Fibroblast of skin of left quadriceps (primary cell): ENCODE data around the gene MYRFL.
"Not testable (repeated sequence)": the region's sequence is repeated elsewhere in the genome, so short reads cannot be mapped to it uniquely, and the experiment has no call there.

Experiments
- DNase-seq, 2 experiments: peaks; one replicate each; pipeline ENCODE4 v3.0.0-alpha.2; 2013; ENCODE audit warnings: low read depth in 2 of 2

MYRFL gene

DNA sequence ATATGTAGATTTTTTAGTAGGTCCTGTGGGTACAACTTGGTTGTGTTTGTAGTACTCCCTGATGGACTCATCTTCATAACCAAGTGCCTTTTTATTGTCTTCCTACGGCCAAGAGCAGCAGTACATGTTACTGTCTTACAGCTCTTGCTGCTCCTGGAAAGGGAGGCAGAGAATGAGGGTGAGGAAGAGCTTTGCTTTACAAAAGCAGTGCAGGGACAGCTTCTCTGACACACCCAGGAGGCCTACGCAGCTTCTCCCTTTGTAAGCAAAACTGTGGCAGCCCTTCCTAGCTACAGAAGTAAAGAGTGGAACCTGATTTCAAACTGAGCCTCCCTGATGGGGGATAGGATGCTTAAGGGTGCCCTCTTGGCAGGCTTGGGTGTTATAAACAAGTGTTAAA, 18.6 kb downstream of the MYRFL start:
- DNase-seq, result no peak

DNA sequence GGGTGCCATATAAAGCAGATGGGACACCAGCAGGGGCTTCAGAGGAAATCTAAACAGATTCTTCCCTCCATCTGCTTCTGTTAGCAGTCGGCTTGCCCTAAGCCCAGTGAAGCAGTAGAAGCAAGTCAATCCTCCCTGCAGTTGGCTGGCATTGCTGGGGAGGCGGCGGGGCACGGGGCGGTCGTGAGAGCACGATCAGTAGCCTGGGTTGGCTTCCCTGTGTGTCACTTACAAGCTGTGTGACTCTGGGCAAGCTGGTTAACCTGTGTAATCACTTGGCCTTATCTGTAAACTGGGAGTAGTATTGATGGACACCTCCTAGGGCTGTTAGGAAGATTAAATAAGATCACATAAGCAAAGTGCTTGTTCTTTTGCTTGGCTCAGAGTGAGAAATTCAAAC, 19.4 kb downstream of the MYRFL start:
- no peak for DNase-seq

GRCh38 chr12:69844836-69845235, 19.8 kb downstream of the MYRFL start:
- no peak for DNase-seq

- DNase-seq, result no peak
Observed at GRCh38 chr12:69846976-69847375, 21.9 kb downstream of the MYRFL start.

GRCh38 chr12:69851976-69852375, 26.9 kb downstream of the MYRFL start:
- peak; percentile 13 to 24 for DNase-seq

DNA sequence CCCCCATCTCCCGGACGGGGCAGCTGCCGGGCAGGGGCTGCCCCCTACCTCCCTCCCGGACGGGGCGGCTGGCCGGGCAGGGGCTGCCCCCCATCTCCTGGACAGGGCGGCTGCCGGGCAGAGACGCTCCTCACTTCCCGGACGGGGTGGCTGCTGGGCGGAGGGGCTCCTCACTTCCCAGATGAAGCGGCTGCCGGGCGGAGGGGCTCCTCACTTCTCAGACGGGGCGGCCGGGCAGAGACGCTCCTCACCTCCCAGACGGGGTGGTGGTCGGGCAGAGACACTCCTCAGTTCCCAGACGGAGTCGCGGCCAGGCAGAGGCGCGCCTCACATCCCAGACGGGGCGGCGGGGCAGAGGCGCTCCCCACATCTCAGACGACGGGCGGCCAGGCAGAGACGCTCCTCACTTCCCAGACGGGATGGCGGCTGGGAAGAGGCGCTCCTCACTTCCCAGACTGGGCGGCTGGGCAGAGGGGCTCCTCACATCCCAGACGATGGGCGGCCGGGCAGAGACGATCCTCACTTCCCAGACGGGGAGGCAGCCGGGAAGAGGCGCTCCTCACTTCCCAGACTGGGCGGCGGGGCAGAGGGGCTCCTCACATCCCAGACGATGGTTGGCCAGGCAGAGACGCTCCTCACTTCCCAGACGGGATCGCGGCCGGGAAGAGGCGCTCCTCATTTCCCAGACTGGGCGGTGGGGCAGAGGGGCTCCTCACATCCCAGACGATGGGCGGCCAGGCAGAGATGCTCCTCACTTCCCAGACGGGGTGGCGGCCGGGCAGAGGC, 28.3 kb downstream of the MYRFL start:
- DNase-seq, result not testable (repeated sequence)

DNA sequence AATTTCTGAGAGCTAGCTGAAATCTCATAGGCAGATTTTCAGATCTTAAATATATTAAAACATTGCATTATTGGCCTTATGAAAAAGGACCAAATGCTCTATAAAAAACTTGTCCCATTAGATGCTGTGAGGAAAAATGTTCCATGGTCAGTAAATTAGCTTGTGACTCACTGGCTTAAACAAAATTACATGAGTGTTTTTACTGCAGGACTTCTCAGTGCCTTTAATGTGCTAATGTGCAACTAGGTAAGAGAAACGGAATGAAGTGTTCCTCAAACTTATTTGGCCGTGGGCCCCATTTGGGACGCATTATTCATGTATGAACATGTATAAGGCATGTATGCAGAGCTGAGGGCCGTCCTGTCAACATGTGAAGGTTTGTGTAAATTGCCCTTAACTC, 41.7 kb downstream of the MYRFL start:
- DNase-seq, result no peak

GRCh38 chr12:69868695-69869094, 43.7 kb downstream of the MYRFL start:
- DNase-seq, result no peak

DNA sequence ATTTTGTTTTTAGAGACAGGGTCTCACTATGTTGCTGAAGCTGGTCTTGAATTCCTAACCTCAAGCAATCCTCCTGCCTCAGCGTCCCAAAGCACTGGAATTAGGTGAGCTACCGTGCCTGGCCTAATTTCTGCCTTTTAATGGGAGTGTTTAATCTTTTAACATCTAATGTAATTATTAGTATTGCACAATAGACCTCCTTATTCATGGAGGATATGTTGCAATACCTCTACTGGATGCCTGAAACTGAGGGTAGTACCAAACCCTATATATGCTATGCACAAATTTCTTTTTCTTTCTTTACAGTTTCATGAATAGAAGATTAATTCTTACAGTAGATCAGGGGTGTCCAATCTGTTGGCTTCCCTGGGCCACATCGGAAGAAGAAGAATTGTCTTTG, 47.8 kb downstream of the MYRFL start:
- DNase-seq, result no peak

DNA sequence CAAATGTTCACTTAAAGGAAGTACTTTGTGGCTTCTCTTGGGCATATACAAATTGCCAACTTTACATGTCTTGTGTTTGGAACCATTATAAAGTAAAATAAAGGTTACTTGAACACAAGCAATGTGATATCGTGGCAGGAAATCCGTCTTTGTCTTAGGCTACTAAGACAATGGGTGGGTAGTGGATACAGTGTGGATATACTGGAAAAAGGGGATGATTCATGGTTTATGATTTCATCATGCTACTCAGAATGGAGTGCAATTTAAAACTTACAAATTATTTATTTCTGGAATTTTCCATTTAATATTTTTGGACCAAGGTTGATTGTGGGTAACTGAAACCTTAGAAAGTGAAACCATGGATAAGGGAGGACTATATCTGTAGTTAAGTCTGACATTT, 48.4 kb downstream of the MYRFL start:
- DNase-seq, result no peak

DNA sequence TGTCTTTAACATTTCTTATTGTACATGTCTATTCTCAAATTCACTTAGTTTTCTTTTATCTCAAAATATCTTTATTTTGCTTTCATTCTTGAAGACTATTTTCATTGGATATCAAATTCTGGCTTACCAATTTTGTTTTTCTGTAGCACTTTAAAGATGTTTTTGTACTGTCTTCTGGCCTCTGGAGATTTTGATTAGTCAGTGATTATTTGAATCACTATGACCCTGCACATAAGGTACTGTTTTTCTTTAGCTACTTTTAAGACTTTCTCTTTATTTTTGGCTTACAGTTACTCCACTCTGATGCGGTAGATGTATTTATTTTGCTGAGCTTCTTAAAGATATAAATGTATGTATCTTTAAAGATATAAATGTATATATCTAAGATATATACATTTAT, 49.6 kb downstream of the MYRFL start:
- DNase-seq, result no peak

GRCh38 chr12:69875416-69875935, 50.4 kb downstream of the MYRFL start:
- no peak for DNase-seq

DNA sequence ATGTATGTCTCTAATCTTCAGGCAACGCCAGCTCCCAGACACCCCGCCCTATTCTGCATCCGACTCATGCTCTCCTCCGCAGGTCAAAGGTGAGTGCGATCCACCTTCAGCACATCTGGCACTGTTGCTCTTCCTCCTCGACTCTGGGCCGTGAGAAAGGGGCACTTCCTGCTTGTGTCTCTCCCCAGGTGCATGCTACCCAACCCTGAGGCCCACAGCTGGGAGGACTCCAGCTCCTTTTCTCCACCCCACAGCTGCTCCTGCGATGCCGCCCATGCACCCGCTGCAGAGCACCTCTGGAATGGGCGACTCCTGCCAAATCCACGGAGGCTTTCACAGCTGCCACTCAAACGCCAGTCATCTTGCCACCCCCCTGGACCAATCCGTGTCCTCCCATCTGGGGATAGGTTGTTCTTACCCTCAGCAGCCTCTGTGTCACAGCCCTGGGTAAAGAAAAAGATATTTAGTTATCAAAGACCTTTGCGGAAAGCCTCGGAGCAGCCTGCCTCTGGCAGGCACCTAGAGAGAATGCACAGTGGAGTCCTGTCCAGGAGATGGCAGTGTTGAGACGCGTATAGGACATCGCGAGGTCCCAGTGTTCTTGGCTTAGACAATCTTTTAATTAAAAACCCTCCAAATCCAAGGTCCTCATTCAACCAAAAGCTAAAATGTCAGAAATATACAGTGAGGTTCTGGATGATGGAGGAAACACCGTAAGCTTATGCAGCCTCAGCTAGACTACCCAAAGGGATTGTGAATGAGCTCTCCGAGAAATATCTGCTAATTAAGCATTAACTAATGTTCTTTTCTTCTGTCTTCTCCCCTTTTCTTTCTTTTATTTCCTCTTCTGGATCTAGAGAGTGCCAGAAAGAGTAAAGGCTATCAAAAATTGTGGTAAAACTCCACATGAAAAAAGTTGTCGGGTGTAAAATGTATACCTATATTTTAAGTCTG, 54.3 kb downstream of the MYRFL start:
- DNase-seq, result peak; percentile 55 to 61

DNA sequence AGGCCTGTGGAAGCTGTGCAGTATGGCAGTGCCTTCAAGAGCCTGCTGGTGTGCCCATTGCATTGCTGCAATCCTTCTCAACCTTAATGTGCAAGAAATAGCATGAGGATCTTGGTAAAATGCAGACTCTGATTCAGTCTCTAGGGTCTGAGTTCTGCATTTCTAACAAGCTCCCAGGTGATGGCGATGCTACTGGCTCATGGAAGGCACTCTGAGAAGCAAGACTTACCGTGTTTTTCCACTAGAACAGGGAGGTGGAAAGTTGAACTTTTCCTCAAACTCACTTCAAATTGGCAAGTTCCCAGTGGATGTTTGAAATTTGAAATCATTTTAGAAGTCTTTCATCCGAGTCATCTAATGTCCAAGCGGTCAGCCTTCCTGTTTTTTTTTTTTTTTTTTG, 55.5 kb downstream of the MYRFL start:
- DNase-seq, result no peak

- DNase-seq, result no peak
Observed at GRCh38 chr12:69881771-69882170, 56.7 kb downstream of the MYRFL start.

- DNase-seq, result no peak
Observed at GRCh38 chr12:69884386-69884785, 59.4 kb downstream of the MYRFL start.

GRCh38 chr12:69885658-69886057, 60.6 kb downstream of the MYRFL start:
- no peak for DNase-seq

DNA sequence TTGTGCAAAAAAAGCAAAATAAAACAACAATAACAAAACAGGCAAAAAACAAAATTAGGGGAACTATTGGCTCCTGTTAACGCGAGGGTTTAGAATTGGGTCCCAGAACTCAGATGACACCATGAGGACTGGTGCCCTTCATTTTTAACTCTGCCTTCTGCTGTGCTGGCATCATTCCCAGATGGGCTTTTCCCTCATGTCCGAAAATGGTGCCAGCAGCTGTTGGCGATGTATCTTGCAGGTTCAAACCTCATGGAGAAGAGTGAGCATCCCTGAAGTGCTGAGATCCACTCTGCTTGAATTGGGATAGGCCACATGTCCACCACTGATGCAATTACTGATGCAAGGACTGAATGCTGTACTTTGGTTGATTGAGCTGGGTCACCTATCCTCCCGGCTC, 61.1 kb downstream of the MYRFL start:
- no peak for DNase-seq

DNA sequence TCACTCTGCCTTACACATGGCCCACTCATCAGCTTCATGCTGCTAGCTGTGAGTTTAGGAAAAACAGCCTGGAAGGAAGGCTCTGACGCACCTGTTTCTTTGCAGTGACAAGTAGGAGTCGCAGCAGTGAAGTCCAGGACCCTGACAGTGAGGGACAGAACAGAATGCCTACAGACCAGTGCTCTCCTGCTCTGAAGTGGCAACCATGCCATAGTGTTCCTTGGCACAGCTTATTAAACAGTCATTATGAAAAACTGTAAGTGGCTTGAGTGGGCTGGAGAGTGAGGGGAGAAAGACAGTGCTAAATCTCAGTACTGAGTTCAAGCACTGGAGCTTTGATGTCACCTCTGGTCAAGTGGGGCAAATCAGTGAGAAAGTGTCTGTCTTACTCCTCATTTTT, 61.7 kb downstream of the MYRFL start:
- DNase-seq, result no peak

DNA sequence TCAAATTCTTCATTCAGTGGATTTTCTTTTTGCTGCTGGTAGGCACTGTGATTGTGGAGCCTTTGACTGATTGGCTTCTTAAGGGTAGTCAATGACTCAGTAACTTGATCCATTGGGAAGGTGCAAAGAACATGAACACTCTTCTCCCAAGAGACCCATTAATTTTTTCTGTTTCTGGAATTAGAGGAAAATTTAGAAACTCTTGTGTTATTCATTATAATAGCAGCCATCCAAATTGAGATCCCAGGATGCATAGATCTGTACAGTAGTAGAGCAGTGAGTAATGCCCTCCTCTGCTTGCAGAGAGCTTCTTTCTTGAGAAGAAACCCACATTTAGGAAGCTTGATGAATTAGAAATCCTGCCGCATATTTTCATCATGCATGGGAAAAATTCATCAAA, 63.9 kb downstream of the MYRFL start:
- peak; percentile 31 to 52 for DNase-seq

- DNase-seq, result no peak
Observed at GRCh38 chr12:69894800-69895383, 69.9 kb downstream of the MYRFL start.

GRCh38 chr12:69896653-69897381, 71.8 kb downstream of the MYRFL start:
- DNase-seq, result no peak
